Epithelial cell of proximal tubule (primary cell): ENCODE data around the gene TPGS2. TPM values are rescaled to one million over a fixed set of nuclear protein-coding genes. Genes with fewer than 3 reads are reported as not detected.
"Not testable (repeated sequence)": the region's sequence is repeated elsewhere in the genome, so short reads cannot be mapped to it uniquely, and the experiment has no call there.

Source experiments
- DNase-seq: peaks from one replicate; pipeline ENCODE4 v3.0.0-alpha.2; 2011; ENCODE audit warnings: low read depth
- H3K4me3 ChIP-seq: 2 replicates; pipeline ENCODE4 v1.5.1; 2011; ENCODE audit warnings: low read depth, mild to moderate bottlenecking, low read length
- CTCF ChIP-seq: conservative IDR thresholded peaks from 2 replicates; pipeline ENCODE4 v1.5.1; 2012; ENCODE audit warnings: low read depth, mild to moderate bottlenecking, low read length
- total RNA-seq: library from RNA; depleted of rRNA; stranded (reverse); fragments of >200 nt; gene quantifications from 2 replicates; pipeline ENCODE4 v1.2.3, GENCODE V29; 2015

The TPGS2 gene
- total RNA-seq: 228 and 253 TPM in 2 replicates

- peak within 1 kb of the TSS; percentile 79 for H3K4me3 ChIP-seq
- peak; percentile 40 for TF ChIP-seq CTCF
- no peak for DNase-seq
These were observed at the start of gene TPGS2, which contains the start of gene KIAA1328 for GRCh38 chr18:36828630-36829361. TSS of gene TPGS2 (minus strand) at chr18:36829002. CDS start at chr18:36828767, 235 bp downstream. TSS of gene KIAA1328 (plus strand) at chr18:36829127. CDS start at chr18:36829139, 12 bp downstream.

GRCh38 chr18:36873826-36874225 is 45.0 kb upstream of the TPGS2 start:
- H3K4me3 ChIP-seq, DNase-seq: not testable (repeated sequence)

- no peak overlapping the region for H3K4me3 ChIP-seq
- no peak for DNase-seq
- TF ChIP-seq CTCF: no peak
These were observed 43.5 kb upstream of the TPGS2 start for GRCh38 chr18:36872329-36872728.

GRCh38 chr18:36871801-36872200 is 43.0 kb upstream of the TPGS2 start:
- no peak for TF ChIP-seq CTCF
- H3K4me3 ChIP-seq: no peak overlapping the region

GRCh38 chr18:36867056-36867455 is 38.3 kb upstream of the TPGS2 start:
- TF ChIP-seq CTCF: no peak
- DNase-seq: no peak
- no peak overlapping the region for H3K4me3 ChIP-seq

More at GRCh38 chr18:36871801-36872200, 43.0 kb upstream of the TPGS2 start:
- DNase-seq: no peak

- DNase-seq: no peak
- TF ChIP-seq CTCF: no peak
- H3K4me3 ChIP-seq: no peak overlapping the region
These were observed 33.4 kb upstream of the TPGS2 start for GRCh38 chr18:36862182-36862581.

- DNase-seq: no peak
- no peak for TF ChIP-seq CTCF
- no peak overlapping the region for H3K4me3 ChIP-seq
These were observed 28.0 kb upstream of the TPGS2 start for GRCh38 chr18:36856815-36857214.
